Cortex of kidney (tissue), 1 donor: ENCODE results near the gene FOCAD.
"Not testable (repeated sequence)": the region's sequence is repeated elsewhere in the genome, so short reads cannot be mapped to it uniquely, and the experiment has no call there.

Experiments used
- DNase-seq: peaks from one replicate; lab custom pipeline; 2025; lab: John Stamatoyannopoulos, UW

The FOCAD gene

GRCh38 chr9:20974191-20974938 is 290.3 kb downstream of the FOCAD start:
- not testable (repeated sequence) for DNase-seq

- DNase-seq, result no peak
Observed at GRCh38 chr9:20978249-20978648, 294.2 kb downstream of the FOCAD start.

GRCh38 chr9:20980832-20981455 is 296.9 kb downstream of the FOCAD start:
- no peak for DNase-seq

GRCh38 chr9:20981486-20981885 is 297.4 kb downstream of the FOCAD start:
- DNase-seq, result no peak

GRCh38 chr9:20984506-20984905 is 300.4 kb downstream of the FOCAD start:
- DNase-seq, result no peak

- DNase-seq, result no peak
Observed at GRCh38 chr9:20985851-20986600, 302.0 kb downstream of the FOCAD start.

- no peak for DNase-seq
Observed at GRCh38 chr9:20987521-20987920, 303.5 kb downstream of the FOCAD start.

GRCh38 chr9:20988061-20988460 is 304.0 kb downstream of the FOCAD start:
- no peak for DNase-seq

- DNase-seq, result no peak
Observed at GRCh38 chr9:20988671-20989315, 304.7 kb downstream of the FOCAD start.

- DNase-seq, result no peak
Observed at GRCh38 chr9:20989923-20990341, 305.9 kb downstream of the FOCAD start.

- DNase-seq, result no peak
Observed at GRCh38 chr9:20990867-20991266, 306.8 kb downstream of the FOCAD start.

GRCh38 chr9:20994486-20994885 is 310.4 kb downstream of the FOCAD start:
- no peak for DNase-seq

- no peak for DNase-seq
Observed at GRCh38 chr9:20995616-20996015, 311.6 kb downstream of the FOCAD start.

- no peak for DNase-seq
Observed at GRCh38 chr9:20996809-20997208, 312.8 kb downstream of the FOCAD start.

- no peak for DNase-seq
Observed at GRCh38 chr9:20997503-20998076, 313.5 kb downstream of the FOCAD start.

- no peak for DNase-seq
Observed at GRCh38 chr9:21001581-21001980, 317.5 kb downstream of the FOCAD start.

- no peak for DNase-seq
Observed at GRCh38 chr9:21002040-21002439, 318.0 kb downstream of the FOCAD start.

GRCh38 chr9:21015129-21015815 is 331.2 kb downstream of the FOCAD start:
- no peak for DNase-seq

GRCh38 chr9:21015995-21016394 is 331.9 kb downstream of the FOCAD start:
- DNase-seq, result no peak

- no peak for DNase-seq
Observed at GRCh38 chr9:21016701-21017491, 332.8 kb downstream of the FOCAD start.

GRCh38 chr9:21018177-21018576 is 334.1 kb downstream of the FOCAD start:
- DNase-seq, result no peak
